Glutamatergic neuron (in vitro differentiated cells): Measurements from ENCODE around the gene P2RX2. TPM values are rescaled to one million over a fixed set of nuclear protein-coding genes. Genes with fewer than 3 reads are reported as not detected.

Source experiments
- DNase-seq: peaks from one replicate; pipeline ENCODE4 v3.0.0; 2022
- H3K27ac Mint-ChIP-seq: one replicate; pipeline ENCODE4 v1.8.0; 2020; ENCODE audit warnings: mild to moderate bottlenecking, mixed read lengths, inconsistent platforms; ENCODE audit not compliant: unreplicated experiment
- H3K27me3 Mint-ChIP-seq: one replicate; pipeline ENCODE4 v1.8.0; 2020; ENCODE audit warnings: mild to moderate bottlenecking, moderate library complexity, mixed read lengths, inconsistent platforms; ENCODE audit not compliant: unreplicated experiment
- H3K36me3 Mint-ChIP-seq: one replicate; pipeline ENCODE4 v1.8.0; 2020; ENCODE audit warnings: mild to moderate bottlenecking, mixed read lengths, inconsistent platforms; ENCODE audit not compliant: unreplicated experiment
- H3K4me1 Mint-ChIP-seq: one replicate; pipeline ENCODE4 v1.8.0; 2020; ENCODE audit warnings: mild to moderate bottlenecking, low read depth, mixed read lengths, inconsistent platforms; ENCODE audit not compliant: unreplicated experiment
- H3K4me3 Mint-ChIP-seq: one replicate; pipeline ENCODE4 v1.8.0; 2020; ENCODE audit warnings: mild to moderate bottlenecking, mixed read lengths, inconsistent platforms; ENCODE audit not compliant: unreplicated experiment
- H3K9me3 Mint-ChIP-seq: one replicate; pipeline ENCODE4 v1.8.0; 2020; ENCODE audit warnings: mild to moderate bottlenecking, moderate library complexity, mixed read lengths, inconsistent platforms; ENCODE audit not compliant: unreplicated experiment
- total RNA-seq: library from RNA; stranded (reverse); fragmentation: NEBNext Ultra II Directional; extraction: Animal tissue kit (Norgen Biotek cat#: 25700); gene quantifications from one replicate; pipeline ENCODE4 v1.2.1, GENCODE V29; 2021; ENCODE audit not compliant: unreplicated experiment
- TF ChIP-seq, protein P1 (sequence below): fragments of 200-600 bp; sonication (generic); IDR thresholded peaks from one replicate; pipeline ENCODE4 v1.5.0; 2021; ENCODE audit not compliant: partially characterized antibody, unreplicated experiment

P2RX2 gene
- total RNA-seq, 1 donor from 2014 or later, result 4.1 TPM

DNA sequence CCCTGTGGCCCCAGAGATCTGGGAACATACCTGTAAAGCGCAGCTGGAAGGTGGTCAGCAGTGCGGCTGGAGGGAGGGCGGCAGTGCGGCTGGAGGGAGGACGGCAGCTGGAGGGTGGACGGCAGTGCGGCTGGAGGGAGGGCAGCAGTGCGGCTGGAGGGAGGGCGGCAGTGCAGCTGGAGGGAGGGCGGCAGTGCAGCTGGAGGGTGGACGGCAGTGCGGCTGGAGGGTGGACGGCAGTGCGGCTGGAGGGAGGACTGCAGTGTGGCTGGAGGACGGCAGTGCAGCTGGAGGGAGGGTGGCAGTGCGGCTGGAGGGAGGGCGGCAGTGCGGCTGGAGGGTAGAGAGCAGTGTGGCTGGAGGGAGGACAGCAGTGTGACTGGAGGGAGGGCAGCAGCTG lies 31.6 kb upstream of the P2RX2 start:
- TF ChIP-seq, protein P1, sequence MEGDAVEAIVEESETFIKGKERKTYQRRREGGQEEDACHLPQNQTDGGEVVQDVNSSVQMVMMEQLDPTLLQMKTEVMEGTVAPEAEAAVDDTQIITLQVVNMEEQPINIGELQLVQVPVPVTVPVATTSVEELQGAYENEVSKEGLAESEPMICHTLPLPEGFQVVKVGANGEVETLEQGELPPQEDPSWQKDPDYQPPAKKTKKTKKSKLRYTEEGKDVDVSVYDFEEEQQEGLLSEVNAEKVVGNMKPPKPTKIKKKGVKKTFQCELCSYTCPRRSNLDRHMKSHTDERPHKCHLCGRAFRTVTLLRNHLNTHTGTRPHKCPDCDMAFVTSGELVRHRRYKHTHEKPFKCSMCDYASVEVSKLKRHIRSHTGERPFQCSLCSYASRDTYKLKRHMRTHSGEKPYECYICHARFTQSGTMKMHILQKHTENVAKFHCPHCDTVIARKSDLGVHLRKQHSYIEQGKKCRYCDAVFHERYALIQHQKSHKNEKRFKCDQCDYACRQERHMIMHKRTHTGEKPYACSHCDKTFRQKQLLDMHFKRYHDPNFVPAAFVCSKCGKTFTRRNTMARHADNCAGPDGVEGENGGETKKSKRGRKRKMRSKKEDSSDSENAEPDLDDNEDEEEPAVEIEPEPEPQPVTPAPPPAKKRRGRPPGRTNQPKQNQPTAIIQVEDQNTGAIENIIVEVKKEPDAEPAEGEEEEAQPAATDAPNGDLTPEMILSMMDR, result no peak
- H3K27ac Mint-ChIP-seq, result no peak overlapping the region
- peaks cover 11% of the 10 kb centered on the region for H3K27me3 Mint-ChIP-seq
- H3K4me1 Mint-ChIP-seq, result no peaks in the 10 kb centered on the region
- H3K9me3 Mint-ChIP-seq, result peaks cover 5% of the 10 kb centered on the region
- no peak for DNase-seq
- H3K4me3 Mint-ChIP-seq, result no peak overlapping the region
- H3K36me3 Mint-ChIP-seq, result no peaks in the 10 kb centered on the region

DNA sequence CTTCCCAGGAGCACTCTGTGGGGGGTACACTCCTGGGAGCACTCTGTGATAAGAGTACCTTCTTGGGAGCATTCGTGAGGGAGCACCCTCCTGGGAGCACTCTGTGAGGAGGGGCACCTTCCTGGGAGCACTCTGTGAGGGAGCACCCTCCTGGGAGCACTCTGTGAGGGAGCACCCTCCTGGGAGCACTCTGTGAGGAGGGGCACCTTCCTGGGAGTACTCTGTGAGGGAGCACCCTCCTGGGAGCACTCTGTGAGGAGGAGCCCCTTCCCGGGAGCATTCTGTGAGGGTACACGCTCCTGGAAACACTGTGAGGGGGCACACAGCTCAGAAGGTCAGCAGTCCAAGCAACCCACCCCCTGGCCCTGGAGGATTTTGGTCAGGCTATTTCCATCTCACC lies 30.8 kb upstream of the P2RX2 start:
- Mint-ChIP-seq H3K4me3 (no peak overlapping the region), H3K9me3 (peaks cover 7% of the 10 kb centered on the region), H3K27me3 (peaks cover 15% of the 10 kb centered on the region), H3K4me1 (no peaks in the 10 kb centered on the region), H3K27ac (no peak overlapping the region), H3K36me3 (no peaks in the 10 kb centered on the region)
- TF ChIP-seq, protein P1, result no peak
- no peak for DNase-seq

DNA sequence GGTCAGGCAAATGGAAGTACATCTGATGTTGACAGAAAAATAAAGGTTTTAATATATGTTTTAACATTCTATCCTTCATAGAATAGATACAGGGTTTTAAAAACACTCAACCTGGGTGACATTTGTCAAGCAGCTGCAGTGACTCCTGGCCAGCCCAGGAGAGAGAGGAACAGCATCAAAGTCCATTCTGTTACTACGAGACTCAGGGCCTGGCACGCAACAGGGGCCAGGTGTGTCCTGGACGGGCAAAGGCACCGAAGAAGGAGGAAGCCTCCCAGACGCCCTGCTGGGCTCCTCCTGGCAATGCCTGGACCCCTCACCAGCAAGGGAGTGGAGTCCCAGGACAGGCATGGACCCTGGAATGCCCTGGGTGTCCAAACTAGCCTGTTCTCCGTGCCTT lies 30.3 kb upstream of the P2RX2 start:
- H3K4me1 Mint-ChIP-seq, result no peaks in the 10 kb centered on the region
- no peak overlapping the region for H3K4me3 Mint-ChIP-seq
- TF ChIP-seq, protein P1, result no peak
- no peaks in the 10 kb centered on the region for H3K36me3 Mint-ChIP-seq
- peaks cover 9% of the 10 kb centered on the region for H3K9me3 Mint-ChIP-seq
- DNase-seq, result no peak
- H3K27ac Mint-ChIP-seq, result no peak overlapping the region
- H3K27me3 Mint-ChIP-seq, result peaks cover 15% of the 10 kb centered on the region

DNA sequence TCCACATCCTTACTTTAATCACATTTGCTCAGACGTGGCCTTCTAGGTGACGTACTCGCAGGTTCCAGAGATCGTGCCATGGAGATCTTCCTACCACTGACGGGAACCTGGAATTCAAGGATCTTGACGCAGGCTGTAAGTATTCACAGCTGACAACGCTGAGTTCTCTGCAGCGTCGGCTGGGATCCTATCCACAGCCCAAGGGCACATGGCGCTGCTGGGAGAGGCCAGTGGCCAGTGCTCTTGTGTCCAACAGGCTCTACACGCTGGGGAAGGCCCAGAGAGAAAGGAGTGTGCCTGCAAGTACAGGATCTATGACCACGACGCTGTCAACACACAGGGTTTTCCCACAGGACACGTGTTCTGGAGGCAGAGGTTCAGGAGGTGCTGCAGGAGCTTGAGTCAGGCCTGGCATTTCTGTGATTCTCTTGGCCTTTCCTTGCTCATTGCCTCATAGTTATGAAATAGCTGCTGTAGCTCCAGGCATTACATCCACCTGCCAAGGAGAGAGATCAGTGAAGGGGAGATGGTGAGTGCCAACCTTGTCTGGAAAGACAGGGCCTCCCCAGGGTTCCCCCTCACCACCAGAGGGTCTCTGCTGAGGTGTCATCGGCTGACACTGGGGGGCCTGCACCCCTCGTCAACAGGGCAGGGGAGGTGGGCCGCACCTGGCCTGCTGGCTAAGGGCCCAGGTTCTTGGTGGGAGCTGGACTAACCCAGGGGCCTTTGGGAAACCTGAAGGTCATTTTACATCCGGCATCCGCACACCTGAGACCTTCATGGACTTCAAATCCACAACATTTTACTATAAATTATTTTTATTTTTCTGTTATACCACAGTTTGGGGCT lies 29.5 kb upstream of the P2RX2 start:
- TF ChIP-seq, protein P1, result no peak
- H3K36me3 Mint-ChIP-seq, result peaks cover 5% of the 10 kb centered on the region
- H3K4me1 Mint-ChIP-seq, result peaks cover 1% of the 10 kb centered on the region
- DNase-seq, result no peak
- H3K27me3 Mint-ChIP-seq, result peaks cover 12% of the 10 kb centered on the region
- no peak overlapping the region for H3K4me3 Mint-ChIP-seq
- H3K9me3 Mint-ChIP-seq, result peaks cover 7% of the 10 kb centered on the region
- no peak overlapping the region for H3K27ac Mint-ChIP-seq
